ENCODE data around the gene GRIK4.

Gene GRIK4

GRCh38 chr11:120539667-120540369, 28.3 kb downstream of the GRIK4 start:
- ATAC-seq (replicated peaks) (no peak), DNase-seq (no peak)
- no peak overlapping the region for H3K27ac Mint-ChIP-seq
- H3K36me3 Mint-ChIP-seq (ENCODE audit: insufficient read depth), result no peaks in the 10 kb centered on the region
- no peak overlapping the region for H3K4me3 Mint-ChIP-seq
- H3K27me3 Mint-ChIP-seq, result peaks cover 16 to 55% of the 10 kb centered on the region in 2 donors
- H3K4me1 Mint-ChIP-seq (ENCODE audit: low read depth in 2 of 2), result no peaks in the 10 kb centered on the region
- no peaks in the 10 kb centered on the region for H3K9me3 Mint-ChIP-seq

- H3K9me3 Mint-ChIP-seq, result no peaks in the 10 kb centered on the region
- ATAC-seq (replicated peaks) (no peak), DNase-seq (no peak)
- no peak overlapping the region for H3K4me3 Mint-ChIP-seq
- no peak overlapping the region for H3K27ac Mint-ChIP-seq
- H3K4me1 Mint-ChIP-seq (ENCODE audit: low read depth in 2 of 2), result peaks cover 1 to 3% of the 10 kb centered on the region in 2 donors
- no peaks in the 10 kb centered on the region for H3K36me3 Mint-ChIP-seq (ENCODE audit: insufficient read depth)
- peaks cover 12 to 44% of the 10 kb centered on the region in 2 donors for H3K27me3 Mint-ChIP-seq
Observed at GRCh38 chr11:120540744-120541465, 29.4 kb downstream of the GRIK4 start.

GRCh38 chr11:120543521-120544215, 32.1 kb downstream of the GRIK4 start:
- ATAC-seq (replicated peaks) (no peak), DNase-seq (no peak)
- Mint-ChIP-seq H3K4me1 (ENCODE audit: low read depth in 2 of 2) (peaks cover 3% of the 10 kb centered on the region in 2 donors), H3K27me3 (peaks cover 15 to 44% of the 10 kb centered on the region in 2 donors), H3K9me3 (no peaks in the 10 kb centered on the region), H3K36me3 (ENCODE audit: insufficient read depth) (no peaks in the 10 kb centered on the region), H3K27ac (no peak overlapping the region), H3K4me3 (no peak overlapping the region)

GRCh38 chr11:120545813-120546212, 34.3 kb downstream of the GRIK4 start:
- no peaks in the 10 kb centered on the region for H3K36me3 Mint-ChIP-seq (ENCODE audit: insufficient read depth)
- ATAC-seq (replicated peaks) (no peak), DNase-seq (no peak)
- H3K4me3 Mint-ChIP-seq, result no peak overlapping the region
- no peak overlapping the region for H3K27ac Mint-ChIP-seq
- no peaks in the 10 kb centered on the region for H3K9me3 Mint-ChIP-seq
- peaks cover 24 to 52% of the 10 kb centered on the region in 2 donors for H3K27me3 Mint-ChIP-seq
- H3K4me1 Mint-ChIP-seq (ENCODE audit: low read depth in 2 of 2), result peaks cover 3% of the 10 kb centered on the region in 2 donors

GRCh38 chr11:120546312-120547205, 35.0 kb downstream of the GRIK4 start:
- H3K36me3 Mint-ChIP-seq (ENCODE audit: insufficient read depth), result no peaks in the 10 kb centered on the region
- no peak overlapping the region for H3K27ac Mint-ChIP-seq
- peaks cover 3% of the 10 kb centered on the region in 2 donors for H3K4me1 Mint-ChIP-seq (ENCODE audit: low read depth in 2 of 2)
- H3K9me3 Mint-ChIP-seq, result no peaks in the 10 kb centered on the region
- ATAC-seq (replicated peaks) (no peak), DNase-seq (no peak)
- H3K4me3 Mint-ChIP-seq, result no peak overlapping the region
- peaks cover 29 to 57% of the 10 kb centered on the region in 2 donors for H3K27me3 Mint-ChIP-seq

GRCh38 chr11:120547316-120547715, 35.8 kb downstream of the GRIK4 start:
- ATAC-seq (replicated peaks) (no peak), DNase-seq (no peak)
- peaks cover 3% of the 10 kb centered on the region in 2 donors for H3K4me1 Mint-ChIP-seq (ENCODE audit: low read depth in 2 of 2)
- H3K27ac Mint-ChIP-seq, result no peak overlapping the region
- H3K27me3 Mint-ChIP-seq, result peaks cover 29 to 62% of the 10 kb centered on the region in 2 donors
- H3K9me3 Mint-ChIP-seq, result no peaks in the 10 kb centered on the region
- no peaks in the 10 kb centered on the region for H3K36me3 Mint-ChIP-seq (ENCODE audit: insufficient read depth)
- H3K4me3 Mint-ChIP-seq, result no peak overlapping the region

GRCh38 chr11:120547811-120548681, 36.5 kb downstream of the GRIK4 start:
- no peak for ATAC-seq (replicated peaks)
- H3K4me1 Mint-ChIP-seq (ENCODE audit: low read depth in 2 of 2), result peaks cover 3% of the 10 kb centered on the region in 2 donors
- H3K27me3 Mint-ChIP-seq, result peaks cover 32 to 59% of the 10 kb centered on the region in 2 donors
- no peak overlapping the region for H3K4me3 Mint-ChIP-seq
- H3K36me3 Mint-ChIP-seq (ENCODE audit: insufficient read depth), result no peaks in the 10 kb centered on the region
- DNase-seq, result no peak
- H3K27ac Mint-ChIP-seq, result no peak overlapping the region
- H3K9me3 Mint-ChIP-seq, result no peaks in the 10 kb centered on the region

- DNase-seq, result no peak
- H3K36me3 Mint-ChIP-seq (ENCODE audit: insufficient read depth), result no peaks in the 10 kb centered on the region
- peaks cover 3% of the 10 kb centered on the region in 2 donors for H3K4me1 Mint-ChIP-seq (ENCODE audit: low read depth in 2 of 2)
- peaks cover 35 to 59% of the 10 kb centered on the region in 2 donors for H3K27me3 Mint-ChIP-seq
- no peak overlapping the region for H3K27ac Mint-ChIP-seq
- no peak overlapping the region for H3K4me3 Mint-ChIP-seq
- no peaks in the 10 kb centered on the region for H3K9me3 Mint-ChIP-seq
- ATAC-seq (replicated peaks), result no peak
Observed at GRCh38 chr11:120548682-120549209, 37.2 kb downstream of the GRIK4 start.

- no peak overlapping the region for H3K4me3 Mint-ChIP-seq
- no peaks in the 10 kb centered on the region for H3K9me3 Mint-ChIP-seq
- peak overlapping the region in 1 of 2 donors; percentile 24 for H3K27ac Mint-ChIP-seq
- peaks cover 3% of the 10 kb centered on the region in 2 donors for H3K4me1 Mint-ChIP-seq (ENCODE audit: low read depth in 2 of 2)
- peaks cover 35 to 59% of the 10 kb centered on the region in 2 donors for H3K27me3 Mint-ChIP-seq
- DNase-seq (no peak), ATAC-seq (replicated peaks) (no peak)
- no peaks in the 10 kb centered on the region for H3K36me3 Mint-ChIP-seq (ENCODE audit: insufficient read depth)
Observed at GRCh38 chr11:120549346-120549745, 37.8 kb downstream of the GRIK4 start.

GRCh38 chr11:120550007-120550406, 38.5 kb downstream of the GRIK4 start:
- peaks cover 3% of the 10 kb centered on the region in 2 donors for H3K4me1 Mint-ChIP-seq (ENCODE audit: low read depth in 2 of 2)
- DNase-seq (no peak), ATAC-seq (replicated peaks) (no peak)
- no peak overlapping the region for H3K27ac Mint-ChIP-seq
- no peak overlapping the region for H3K4me3 Mint-ChIP-seq
- no peaks in the 10 kb centered on the region for H3K9me3 Mint-ChIP-seq
- peaks cover 35 to 59% of the 10 kb centered on the region in 2 donors for H3K27me3 Mint-ChIP-seq
- H3K36me3 Mint-ChIP-seq (ENCODE audit: insufficient read depth), result no peaks in the 10 kb centered on the region

- H3K27ac Mint-ChIP-seq, result no peak overlapping the region
- DNase-seq, result no peak
- H3K27me3 Mint-ChIP-seq, result peaks cover 39 to 66% of the 10 kb centered on the region in 2 donors
- H3K4me1 Mint-ChIP-seq (ENCODE audit: low read depth in 2 of 2), result no peaks in the 10 kb centered on the region
- H3K9me3 Mint-ChIP-seq, result no peaks in the 10 kb centered on the region
- no peak overlapping the region for H3K4me3 Mint-ChIP-seq
- ATAC-seq (replicated peaks), result no peak
- no peaks in the 10 kb centered on the region for H3K36me3 Mint-ChIP-seq (ENCODE audit: insufficient read depth)
Observed at GRCh38 chr11:120551191-120551590, 39.6 kb downstream of the GRIK4 start.

GRCh38 chr11:120554766-120555432, 43.4 kb downstream of the GRIK4 start:
- no peak for DNase-seq
- Mint-ChIP-seq H3K27ac (no peak overlapping the region), H3K36me3 (ENCODE audit: insufficient read depth) (no peaks in the 10 kb centered on the region), H3K4me1 (ENCODE audit: low read depth in 2 of 2) (no peaks in the 10 kb centered on the region), H3K9me3 (no peaks in the 10 kb centered on the region), H3K27me3 (peaks cover 38 to 49% of the 10 kb centered on the region in 2 donors), H3K4me3 (no peak overlapping the region)
- ATAC-seq (replicated peaks), result no peak
